Measurements from ENCODE around the gene CAMKMT.
"Not testable (repeated sequence)": the region's sequence is repeated elsewhere in the genome, so short reads cannot be mapped to it uniquely, and the experiment has no call there.

The CAMKMT gene

GRCh38 chr2:44450082-44450481, 88.3 kb downstream of the CAMKMT start:
- DNase-seq, result no peak

DNA sequence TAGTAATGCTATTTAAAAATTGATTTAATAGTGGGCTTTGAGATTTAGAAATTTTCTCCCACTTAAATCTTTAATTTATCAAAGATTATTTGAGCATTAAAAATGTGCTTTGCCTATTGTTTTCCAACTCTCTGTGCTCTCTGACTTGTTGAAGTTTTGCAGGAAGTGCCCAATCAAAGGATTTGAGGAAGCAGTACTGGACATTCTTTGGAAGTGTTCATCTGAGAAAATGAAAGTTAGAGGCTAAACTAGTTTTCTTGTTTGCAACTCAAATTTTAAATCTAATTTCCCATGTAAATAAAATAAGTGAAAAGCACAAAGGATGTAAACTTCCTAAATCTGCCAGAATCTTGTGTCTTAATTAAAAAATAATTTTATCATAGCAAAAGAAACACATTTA, 89.1 kb downstream of the CAMKMT start:
- DNase-seq, result no peak

DNA sequence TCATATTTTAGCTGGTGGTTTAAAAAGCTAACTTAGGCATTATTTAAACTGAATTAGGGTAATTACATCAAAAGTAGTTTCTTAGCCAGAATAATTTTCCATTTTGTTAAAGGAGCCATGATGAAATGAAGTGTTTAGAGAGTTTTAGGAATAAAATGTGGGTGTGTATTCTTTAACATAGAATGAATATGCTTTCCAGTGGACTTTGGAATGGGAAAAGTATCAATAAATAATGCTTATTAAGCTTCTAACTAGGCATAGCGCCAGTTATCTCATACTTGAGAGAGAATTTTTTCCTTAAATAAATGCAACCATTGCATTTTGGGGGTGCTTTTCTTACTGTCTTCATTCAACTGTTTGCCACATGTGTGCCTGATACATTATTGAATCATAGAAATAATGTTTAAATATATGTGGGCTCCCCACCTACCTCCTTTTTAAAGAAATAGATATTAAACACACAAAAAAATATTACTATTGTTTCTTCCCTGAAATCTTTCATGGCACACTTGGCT, 90.4 kb downstream of the CAMKMT start:
- DNase-seq, result no peak

DNA sequence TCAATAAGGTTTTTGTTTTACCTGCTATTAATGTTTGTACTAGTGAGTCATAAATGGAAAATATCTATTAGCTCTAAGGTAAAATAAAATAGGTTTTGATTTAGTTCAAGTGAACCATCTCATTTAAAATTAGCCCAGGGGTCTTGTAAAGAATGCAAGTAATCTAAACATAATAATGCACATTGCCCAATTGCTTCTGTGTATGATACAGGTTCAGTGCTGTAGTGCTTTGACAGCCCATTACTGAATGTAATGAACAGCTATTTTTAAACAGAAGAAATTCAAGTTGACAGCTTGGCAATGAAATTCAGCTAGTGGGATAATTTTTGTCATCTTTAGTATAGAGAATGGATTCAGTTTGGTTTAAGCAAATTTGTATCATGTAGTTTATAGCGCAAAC, 91.5 kb downstream of the CAMKMT start:
- DNase-seq, result no peak

GRCh38 chr2:44455877-44456276, 94.1 kb downstream of the CAMKMT start:
- DNase-seq, result no peak

DNA sequence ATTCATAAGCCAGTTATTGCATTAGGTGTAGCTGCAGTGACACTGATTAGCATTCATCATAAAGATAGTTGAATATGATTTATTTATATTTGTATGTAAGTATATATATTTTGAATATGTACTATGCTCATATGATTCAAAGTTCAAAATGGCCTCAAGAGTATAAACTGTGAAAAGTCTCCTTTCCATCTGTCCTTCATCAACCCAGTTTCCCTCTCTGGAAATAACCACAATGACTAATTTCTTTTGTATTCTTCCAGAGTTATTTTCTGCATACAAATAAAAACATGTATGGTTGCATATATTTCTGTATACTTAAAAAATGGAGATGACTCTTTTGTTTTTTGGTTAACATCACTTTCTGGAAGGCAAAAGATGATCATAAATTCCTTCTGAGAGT, 95.2 kb downstream of the CAMKMT start:
- no peak for DNase-seq

DNA sequence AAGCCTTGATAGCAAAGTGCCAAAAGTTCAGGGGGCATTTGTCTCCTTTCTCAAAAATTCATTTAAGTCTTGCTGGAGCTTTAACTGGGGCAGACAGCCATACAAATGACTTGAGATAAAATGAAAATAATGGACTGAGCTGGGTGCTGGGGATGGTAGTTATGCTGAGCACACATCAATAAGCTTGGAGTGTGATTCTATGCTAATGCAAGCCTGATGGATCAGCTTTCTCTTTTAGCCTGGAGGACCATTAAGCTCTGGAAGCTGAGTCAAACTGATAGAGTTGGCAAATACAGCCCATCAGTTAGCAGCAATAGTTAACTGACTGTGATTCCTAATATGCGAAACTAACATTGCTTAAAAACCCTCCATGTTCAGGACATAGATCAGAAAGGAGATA, 98.0 kb downstream of the CAMKMT start:
- no peak for DNase-seq

DNA sequence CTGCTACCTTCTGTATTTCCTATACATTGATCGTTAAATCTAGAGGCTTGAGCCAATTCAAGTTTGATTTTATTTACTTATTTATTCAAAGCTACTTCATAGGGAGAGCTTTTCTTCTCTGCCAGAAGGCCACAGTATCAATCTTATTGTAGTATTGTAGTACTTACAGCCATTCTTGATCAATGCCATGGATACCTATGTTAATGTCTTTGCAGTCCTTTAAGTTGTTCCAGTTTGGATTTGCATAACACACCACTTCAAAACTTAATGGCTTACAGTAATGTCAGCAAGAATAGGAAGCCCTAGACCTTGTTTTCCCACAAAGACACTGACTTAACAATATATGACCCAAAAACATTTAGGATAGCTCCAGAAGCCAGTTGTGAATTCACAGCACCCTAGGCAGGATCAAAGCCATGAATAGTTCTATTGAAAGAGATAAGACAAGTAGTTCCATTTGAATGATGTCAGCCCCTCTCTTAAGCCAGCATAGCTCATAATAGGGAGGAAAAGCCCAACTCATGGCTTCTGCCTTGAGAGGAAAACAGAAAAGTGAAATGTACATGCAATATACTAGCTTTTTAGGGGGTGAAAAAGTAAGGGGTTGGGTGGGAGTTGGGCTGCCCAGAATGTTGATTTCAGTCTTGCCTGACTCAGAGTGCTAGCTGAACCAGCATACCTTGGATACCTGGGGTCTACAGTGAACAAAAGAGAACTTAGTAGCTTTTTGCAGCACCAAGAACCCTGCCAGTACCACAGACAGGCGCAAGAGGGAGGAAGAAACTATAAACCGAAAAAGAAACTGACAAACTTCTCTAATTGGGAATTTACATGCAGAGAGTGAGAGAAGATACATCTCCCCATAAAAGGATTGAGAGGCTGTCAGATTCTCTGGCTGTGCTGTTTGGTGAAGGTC, 101.4 kb downstream of the CAMKMT start:
- DNase-seq, result no peak

DNA sequence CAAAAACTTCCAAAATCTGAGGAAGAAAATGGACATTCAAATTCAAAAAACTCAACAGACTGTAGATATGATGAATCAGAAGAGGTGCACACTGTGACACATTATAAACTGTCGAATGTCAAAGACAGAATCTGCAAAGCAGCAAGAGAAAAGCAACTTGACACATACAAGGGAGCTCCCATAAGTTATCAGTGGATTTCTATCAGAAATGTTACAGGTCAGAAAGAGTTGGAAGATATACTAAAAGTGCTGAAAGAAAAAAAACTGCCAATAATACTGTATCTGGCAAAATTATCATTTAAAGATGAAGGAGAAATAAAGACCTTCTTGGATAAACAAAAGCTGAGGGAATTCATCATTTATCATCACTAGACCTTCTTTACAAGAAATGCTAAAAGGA, 102.7 kb downstream of the CAMKMT start:
- DNase-seq, result no peak

DNA sequence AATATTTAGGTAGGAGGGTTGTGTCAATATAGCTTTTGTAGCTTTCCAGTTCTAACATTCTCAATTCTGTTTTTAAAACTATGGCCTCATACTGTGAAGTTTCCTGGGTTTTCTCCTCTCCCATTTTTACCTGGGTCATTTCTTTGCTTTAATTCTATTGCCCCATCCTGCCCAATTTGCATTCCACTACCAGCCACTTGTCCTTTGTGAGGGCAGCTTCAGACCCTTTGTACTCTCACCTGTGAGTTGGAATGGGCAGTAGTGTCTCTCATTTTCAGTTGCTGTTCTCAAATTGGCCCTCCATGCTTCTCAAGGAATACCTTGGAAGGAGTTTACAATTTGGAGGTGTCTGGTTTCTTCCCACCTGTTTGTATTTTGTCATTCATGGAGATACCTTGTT, 108.4 kb downstream of the CAMKMT start:
- DNase-seq, result no peak

- no peak for DNase-seq
Observed at GRCh38 chr2:44477657-44478414, 116.1 kb downstream of the CAMKMT start.

GRCh38 chr2:44479127-44479887, 117.6 kb downstream of the CAMKMT start:
- DNase-seq, result peak; percentile 44 to 75

- DNase-seq, result no peak
Observed at GRCh38 chr2:44480068-44480467, 118.3 kb downstream of the CAMKMT start.

- no peak for DNase-seq
Observed at GRCh38 chr2:44487052-44487451, 125.3 kb downstream of the CAMKMT start.

- DNase-seq, result no peak
Observed at GRCh38 chr2:44490726-44491125, 129.0 kb downstream of the CAMKMT start.

- no peak for DNase-seq
Observed at GRCh38 chr2:44494006-44494405, 132.3 kb downstream of the CAMKMT start.

DNA sequence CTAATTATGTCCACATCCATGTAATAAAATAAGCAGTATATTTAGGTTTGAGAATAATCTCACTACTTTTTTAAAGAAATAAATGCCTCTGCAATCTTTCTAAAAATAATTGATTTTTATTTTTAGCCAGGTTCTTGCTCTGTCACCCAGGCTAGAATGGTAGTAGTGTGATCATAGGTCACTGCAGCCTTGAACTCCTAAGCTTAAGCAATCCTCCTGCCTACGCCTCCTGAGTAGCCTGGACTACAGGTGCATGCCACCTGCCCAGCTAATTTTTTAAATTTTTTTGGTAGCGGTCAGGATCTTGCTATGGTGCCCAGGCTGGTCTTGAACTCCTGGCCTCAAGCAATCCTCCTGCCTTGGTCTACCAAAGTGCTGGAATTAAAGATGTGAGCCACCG, 133.3 kb downstream of the CAMKMT start:
- DNase-seq, result no peak

DNA sequence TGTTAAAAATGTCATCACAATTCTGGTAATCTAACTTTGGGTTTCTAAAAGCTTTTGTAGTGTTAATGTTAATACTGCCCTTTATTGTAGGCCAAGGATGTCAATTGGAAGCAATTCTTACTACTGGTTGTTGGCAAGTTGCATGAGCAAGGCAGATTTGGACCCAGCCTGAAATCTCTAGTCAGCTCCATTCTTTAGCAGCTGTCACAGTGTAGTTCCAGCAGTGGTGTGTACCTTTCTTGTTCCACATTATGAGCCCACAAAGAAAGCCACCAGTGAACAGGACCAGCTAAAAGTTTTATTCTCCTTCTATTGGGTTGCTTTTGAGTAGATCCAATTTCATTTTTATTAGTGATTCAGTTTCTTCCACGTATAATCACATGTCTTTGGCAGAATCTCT, 133.8 kb downstream of the CAMKMT start:
- DNase-seq, result no peak

GRCh38 chr2:44496130-44496529, 134.4 kb downstream of the CAMKMT start:
- no peak for DNase-seq

GRCh38 chr2:44498551-44498950, 136.8 kb downstream of the CAMKMT start:
- DNase-seq, result no peak

GRCh38 chr2:44505664-44506063, 143.9 kb downstream of the CAMKMT start:
- not testable (repeated sequence) for DNase-seq

- DNase-seq, result no peak
Observed at GRCh38 chr2:44510246-44510645, 148.5 kb downstream of the CAMKMT start.

DNA sequence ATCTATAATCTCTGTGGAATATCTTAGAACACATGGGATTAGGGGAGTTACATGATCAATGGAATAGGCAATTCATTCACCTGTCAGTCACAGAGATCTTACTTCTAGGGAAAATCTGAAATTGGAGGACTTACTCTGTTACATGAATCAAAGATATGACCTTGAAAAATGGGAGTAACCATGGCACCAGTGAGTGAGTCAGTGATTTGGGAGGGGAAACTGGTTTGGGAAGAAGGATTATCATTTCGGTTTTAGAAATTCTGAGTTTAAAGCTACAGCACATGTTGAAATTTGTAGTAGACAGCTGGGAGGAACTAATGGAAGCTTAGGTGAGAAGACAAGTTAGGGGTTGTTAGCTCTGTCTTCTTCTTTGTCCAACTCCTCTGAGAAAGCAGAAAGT, 153.7 kb downstream of the CAMKMT start:
- DNase-seq, result no peak
